ENCODE results near the gene DIO3.

DIO3 gene

DNA sequence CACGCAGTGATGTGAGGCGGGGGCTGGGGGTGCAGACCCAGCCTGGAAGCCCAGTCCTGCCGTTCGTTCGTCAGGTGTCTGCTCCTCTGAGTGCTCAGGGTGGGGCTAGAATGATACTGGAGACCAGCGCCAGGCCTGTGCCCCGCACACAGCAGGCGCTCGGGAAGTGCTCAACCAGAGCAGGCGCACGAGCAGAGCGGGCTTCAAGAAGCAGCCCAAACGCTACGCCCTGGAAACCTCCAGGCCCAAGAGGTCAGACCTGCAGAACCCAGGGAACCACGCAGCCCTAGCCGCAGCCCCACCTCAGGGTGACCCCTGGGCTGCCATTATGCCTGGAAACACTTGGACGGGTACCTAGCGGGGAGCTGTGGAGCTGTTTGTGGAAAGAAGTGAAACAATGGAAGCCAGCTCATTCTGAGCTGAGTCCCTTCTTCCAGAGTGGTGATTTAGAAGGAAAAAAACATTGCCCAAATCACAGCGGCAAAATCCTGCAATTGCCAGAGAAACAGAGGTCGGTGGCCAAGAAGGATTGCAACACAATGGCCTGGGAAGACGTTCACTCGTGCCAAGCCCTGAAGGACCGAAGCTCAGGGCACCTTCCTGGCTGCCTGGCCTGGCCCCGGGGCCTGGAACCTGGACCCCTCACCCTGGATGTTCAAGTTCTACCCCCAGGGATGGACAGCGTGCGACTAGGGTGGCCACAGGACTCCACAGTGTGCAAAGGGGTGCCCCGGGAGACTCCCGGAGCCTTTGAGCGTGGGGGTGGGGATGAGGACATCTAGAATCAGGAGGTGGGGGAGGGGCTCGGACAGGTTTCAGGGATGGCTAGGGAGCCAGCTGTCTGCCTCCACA is 40.4 kb upstream of the DIO3 start:
- no peak for DNase-seq (ENCODE audit: low read depth in 1 of 2, low spot score in 1 of 2)
- no peak for TF ChIP-seq POLR2AphosphoS5 (IDR thresholded peaks at IDR 0.05; ENCODE audit: low read depth)
- TF ChIP-seq, protein P1, sequence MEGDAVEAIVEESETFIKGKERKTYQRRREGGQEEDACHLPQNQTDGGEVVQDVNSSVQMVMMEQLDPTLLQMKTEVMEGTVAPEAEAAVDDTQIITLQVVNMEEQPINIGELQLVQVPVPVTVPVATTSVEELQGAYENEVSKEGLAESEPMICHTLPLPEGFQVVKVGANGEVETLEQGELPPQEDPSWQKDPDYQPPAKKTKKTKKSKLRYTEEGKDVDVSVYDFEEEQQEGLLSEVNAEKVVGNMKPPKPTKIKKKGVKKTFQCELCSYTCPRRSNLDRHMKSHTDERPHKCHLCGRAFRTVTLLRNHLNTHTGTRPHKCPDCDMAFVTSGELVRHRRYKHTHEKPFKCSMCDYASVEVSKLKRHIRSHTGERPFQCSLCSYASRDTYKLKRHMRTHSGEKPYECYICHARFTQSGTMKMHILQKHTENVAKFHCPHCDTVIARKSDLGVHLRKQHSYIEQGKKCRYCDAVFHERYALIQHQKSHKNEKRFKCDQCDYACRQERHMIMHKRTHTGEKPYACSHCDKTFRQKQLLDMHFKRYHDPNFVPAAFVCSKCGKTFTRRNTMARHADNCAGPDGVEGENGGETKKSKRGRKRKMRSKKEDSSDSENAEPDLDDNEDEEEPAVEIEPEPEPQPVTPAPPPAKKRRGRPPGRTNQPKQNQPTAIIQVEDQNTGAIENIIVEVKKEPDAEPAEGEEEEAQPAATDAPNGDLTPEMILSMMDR (IDR thresholded peaks at IDR 0.05; ENCODE audit: insufficient read depth, low read length) = no peak
- TF ChIP-seq GABPA (IDR thresholded peaks at IDR 0.05; ENCODE audit: low read depth) = no peak
- TF ChIP-seq, protein P2, sequence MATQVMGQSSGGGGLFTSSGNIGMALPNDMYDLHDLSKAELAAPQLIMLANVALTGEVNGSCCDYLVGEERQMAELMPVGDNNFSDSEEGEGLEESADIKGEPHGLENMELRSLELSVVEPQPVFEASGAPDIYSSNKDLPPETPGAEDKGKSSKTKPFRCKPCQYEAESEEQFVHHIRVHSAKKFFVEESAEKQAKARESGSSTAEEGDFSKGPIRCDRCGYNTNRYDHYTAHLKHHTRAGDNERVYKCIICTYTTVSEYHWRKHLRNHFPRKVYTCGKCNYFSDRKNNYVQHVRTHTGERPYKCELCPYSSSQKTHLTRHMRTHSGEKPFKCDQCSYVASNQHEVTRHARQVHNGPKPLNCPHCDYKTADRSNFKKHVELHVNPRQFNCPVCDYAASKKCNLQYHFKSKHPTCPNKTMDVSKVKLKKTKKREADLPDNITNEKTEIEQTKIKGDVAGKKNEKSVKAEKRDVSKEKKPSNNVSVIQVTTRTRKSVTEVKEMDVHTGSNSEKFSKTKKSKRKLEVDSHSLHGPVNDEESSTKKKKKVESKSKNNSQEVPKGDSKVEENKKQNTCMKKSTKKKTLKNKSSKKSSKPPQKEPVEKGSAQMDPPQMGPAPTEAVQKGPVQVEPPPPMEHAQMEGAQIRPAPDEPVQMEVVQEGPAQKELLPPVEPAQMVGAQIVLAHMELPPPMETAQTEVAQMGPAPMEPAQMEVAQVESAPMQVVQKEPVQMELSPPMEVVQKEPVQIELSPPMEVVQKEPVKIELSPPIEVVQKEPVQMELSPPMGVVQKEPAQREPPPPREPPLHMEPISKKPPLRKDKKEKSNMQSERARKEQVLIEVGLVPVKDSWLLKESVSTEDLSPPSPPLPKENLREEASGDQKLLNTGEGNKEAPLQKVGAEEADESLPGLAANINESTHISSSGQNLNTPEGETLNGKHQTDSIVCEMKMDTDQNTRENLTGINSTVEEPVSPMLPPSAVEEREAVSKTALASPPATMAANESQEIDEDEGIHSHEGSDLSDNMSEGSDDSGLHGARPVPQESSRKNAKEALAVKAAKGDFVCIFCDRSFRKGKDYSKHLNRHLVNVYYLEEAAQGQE (IDR thresholded peaks at IDR 0.05; ENCODE audit: insufficient replicate concordance, low read depth) = no peak
- no peak for TF ChIP-seq SPI1 (IDR thresholded peaks at IDR 0.05; ENCODE audit: borderline replicate concordance, low read depth)

DNA sequence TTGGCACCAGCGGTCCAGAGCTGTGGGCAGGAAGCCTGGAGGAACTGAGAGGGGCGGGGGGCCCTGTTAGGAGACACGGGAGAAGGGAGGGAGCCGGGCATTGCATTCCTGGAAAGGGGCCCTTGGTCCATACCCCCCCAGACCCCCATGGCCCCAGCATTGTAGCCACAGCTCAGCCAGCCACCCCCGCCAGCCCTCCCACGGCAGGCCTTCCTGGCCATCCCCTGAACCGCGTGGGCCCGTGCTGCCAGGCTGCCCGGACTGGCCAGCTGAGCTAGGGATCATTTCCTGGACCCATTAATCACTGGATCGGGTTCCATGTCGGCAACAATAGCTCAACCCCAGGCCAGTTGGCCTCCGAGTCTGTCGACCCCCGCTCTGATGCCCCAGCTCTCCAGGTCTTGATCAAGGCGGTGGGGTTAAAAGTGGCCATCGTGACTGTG is 39.8 kb upstream of the DIO3 start:
- Histone ChIP-seq H3K4me3 (replicated peaks; ENCODE audit: insufficient read depth, low read length) (no peak overlapping the region), H3K27ac (replicated peaks) (no peak overlapping the region), H3K27me3 (ENCODE audit: insufficient read depth, poor library complexity, severe bottlenecking) (no peaks in the 10 kb centered on the region)
- TF ChIP-seq SPI1 (IDR thresholded peaks at IDR 0.05; ENCODE audit: borderline replicate concordance, low read depth) (no peak), POLR2AphosphoS5 (IDR thresholded peaks at IDR 0.05; ENCODE audit: low read depth) (no peak), GABPA (IDR thresholded peaks at IDR 0.05; ENCODE audit: low read depth) (no peak)
- TF ChIP-seq, protein P1 (IDR thresholded peaks at IDR 0.05; ENCODE audit: insufficient read depth, low read length) = no peak
- TF ChIP-seq, protein P2 (IDR thresholded peaks at IDR 0.05; ENCODE audit: insufficient replicate concordance, low read depth) = no peak
- DNase-seq (ENCODE audit: low read depth in 1 of 2, low spot score in 1 of 2) = no peak

More for the DNA sequence above, 40.4 kb upstream of the DIO3 start:
- Histone ChIP-seq H3K4me3 (replicated peaks; ENCODE audit: insufficient read depth, low read length) (no peak overlapping the region), H3K27ac (replicated peaks) (no peak overlapping the region), H3K27me3 (ENCODE audit: insufficient read depth, poor library complexity, severe bottlenecking) (no peaks in the 10 kb centered on the region)

DNA sequence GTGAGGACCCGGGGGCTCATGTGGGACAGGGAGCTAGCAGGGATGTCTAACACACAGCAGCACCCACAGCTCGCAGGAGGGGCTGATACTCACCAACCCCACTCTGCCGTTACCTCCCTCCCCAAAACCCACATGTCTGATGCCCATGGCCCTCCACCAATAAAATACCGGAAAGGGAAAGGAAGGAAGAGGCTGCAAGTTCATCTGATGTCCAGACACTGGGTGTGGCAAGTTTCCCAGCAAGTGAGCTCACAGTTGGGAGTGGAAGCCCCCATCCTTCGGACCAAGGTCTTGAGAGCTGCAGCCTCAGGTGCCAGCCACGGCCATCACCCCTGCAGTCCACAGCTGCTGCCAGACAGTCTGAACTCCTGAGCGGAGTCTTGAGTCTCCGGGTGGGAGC is 39.3 kb upstream of the DIO3 start:
- TF ChIP-seq, protein P2 (IDR thresholded peaks at IDR 0.05; ENCODE audit: insufficient replicate concordance, low read depth) = no peak
- TF ChIP-seq SPI1 (IDR thresholded peaks at IDR 0.05; ENCODE audit: borderline replicate concordance, low read depth) (no peak), POLR2AphosphoS5 (IDR thresholded peaks at IDR 0.05; ENCODE audit: low read depth) (no peak), GABPA (IDR thresholded peaks at IDR 0.05; ENCODE audit: low read depth) (no peak)
- TF ChIP-seq, protein P1 (IDR thresholded peaks at IDR 0.05; ENCODE audit: insufficient read depth, low read length) = no peak
- no peaks in the 10 kb centered on the region for H3K27me3 ChIP-seq (ENCODE audit: insufficient read depth, poor library complexity, severe bottlenecking)
- no peak for DNase-seq (ENCODE audit: low read depth in 1 of 2, low spot score in 1 of 2)
- no peak overlapping the region for H3K27ac ChIP-seq (replicated peaks)
- H3K4me3 ChIP-seq (replicated peaks; ENCODE audit: insufficient read depth, low read length) = no peak overlapping the region
